ENCODE results near the gene TANGO6.

DNA sequence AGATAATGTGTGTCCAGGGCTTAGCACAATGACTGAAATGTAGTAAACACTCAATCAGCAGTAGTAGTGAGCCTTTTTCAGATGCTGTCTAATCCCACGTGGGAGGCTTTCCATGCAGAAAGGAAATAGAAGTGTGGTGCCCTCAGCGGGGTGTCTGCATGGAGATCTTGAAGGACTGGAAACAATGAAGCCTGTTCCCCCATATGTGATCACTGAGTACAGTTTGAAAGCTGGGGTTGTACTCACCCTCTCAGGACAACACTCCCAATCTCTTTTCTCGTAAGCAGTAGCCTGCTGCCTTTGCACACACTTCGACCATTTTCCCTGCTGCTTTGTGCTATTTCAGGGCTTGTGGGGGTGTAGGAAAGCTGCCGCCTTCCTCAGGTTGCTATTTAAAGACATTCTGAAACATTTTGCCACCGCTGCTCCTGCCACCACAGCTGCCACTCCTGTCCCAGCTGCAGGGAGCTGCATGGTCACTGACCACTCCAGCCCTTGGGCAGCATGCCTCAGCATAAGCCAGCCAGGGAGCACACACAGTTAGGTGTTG lies 221.5 kb downstream of the TANGO6 start:
- no peak for TF ChIP-seq JUN (IDR thresholded peaks at IDR 0.05; ENCODE audit: low read depth, low read length)
- TF ChIP-seq CTCF (IDR thresholded peaks at IDR 0.05; ENCODE audit: control extremely low read depth in 1 of 3, insufficient read depth in 1 of 3, low read depth in 1 of 3, low read length in 3 of 3): no peak
- TF ChIP-seq POLR2A (IDR thresholded peaks at IDR 0.05; ENCODE audit: control extremely low read depth in 1 of 2, low read depth in 2 of 2, low read length in 2 of 2): no peak
- no peak for TF ChIP-seq CHD7 (IDR thresholded peaks at IDR 0.05; ENCODE audit: insufficient replicate concordance, low read length)
- no peak for TF ChIP-seq CHD2 (IDR thresholded peaks at IDR 0.05; ENCODE audit: low read length)
- no peak for TF ChIP-seq RXRA (IDR thresholded peaks at IDR 0.05; ENCODE audit: insufficient read depth, low read depth, low read length)
- no peak for TF ChIP-seq HDAC6 (IDR thresholded peaks at IDR 0.05; ENCODE audit: low read depth, low read length)
- TF ChIP-seq SIN3A (conservative IDR thresholded peaks at IDR 0.05 in 1 of 2, IDR thresholded peaks at IDR 0.05 in 1 of 2; ENCODE audit: low read depth in 1 of 2, low read length in 2 of 2): no peak
- TF ChIP-seq ZNF274 (IDR thresholded peaks at IDR 0.05; ENCODE audit: borderline replicate concordance, extremely low read depth, low read length): no peak
- TF ChIP-seq SP1 (IDR thresholded peaks at IDR 0.05; ENCODE audit: low read depth, low read length): no peak
- no peak for TF ChIP-seq GABPA (IDR thresholded peaks at IDR 0.05; ENCODE audit: borderline replicate concordance, insufficient read depth, low read length)
